Endothelial cell of umbilical vein (primary cell): ENCODE measurements around the gene IGSF1. TPM values are rescaled to one million over a fixed set of nuclear protein-coding genes. Genes with fewer than 3 reads are reported as not detected.

Experiments used
- BruUV-seq: library from RNA; stranded (reverse); fragments of 400-500 nt; replicated peaks from 2 replicates; lab custom pipeline; 2021; lab: Mats Ljungman, UMichigan
- CTCF ChIA-PET: fragments of 300-600, 350-600 bp; sonication (Branson Sonifier 250); formaldehyde crosslinking; loops from one replicate; lab custom pipeline; 2021; ENCODE audit warnings: antibody characterized with exemption, inconsistent platforms; lab: Charles Lee
- POLR2A ChIA-PET: fragments of 300-600, 350-600 bp; sonication (Branson Sonifier 250); formaldehyde crosslinking; loops from one replicate; lab custom pipeline; 2021; ENCODE audit warnings: antibody characterized with exemption, inconsistent platforms; lab: Charles Lee
- DNase-seq: peaks from one replicate; pipeline ENCODE4 v3.0.0-alpha.2; 2011; ENCODE audit warnings: low read depth, low spot score
- FAIRE-seq: peaks from 2 replicates; lab custom pipeline; 2011; peaks lifted over from hg19 to GRCh38; lab: Jason Lieb, UNC
- H2AFZ ChIP-seq: 2 replicates; pipeline ENCODE4 v1.6.0; 2012; ENCODE audit warnings: low read depth, low read length, control low read depth, inconsistent platforms
- H3K27ac ChIP-seq: 2 replicates; pipeline ENCODE4 v1.5.1; 2011; ENCODE audit warnings: low read depth, mild to moderate bottlenecking, control low read depth, low read length, moderate library complexity; ENCODE audit not compliant: insufficient read depth
- H3K27me3 ChIP-seq, 2 experiments: 2 replicates each; pipeline versions ENCODE4 v1.6.0 to v1.6.1; 2011; ENCODE audit warnings: low read length in 2 of 2, mixed read lengths in 1 of 2; ENCODE audit not compliant: control insufficient read depth in 2 of 2, insufficient read depth in 2 of 2
- H3K36me3 ChIP-seq, 2 experiments: 2 replicates in 1 of 2; 3 replicates in 1 of 2; pipeline ENCODE4 v1.5.1; 2011; ENCODE audit warnings: low read length in 2 of 2, mild to moderate bottlenecking in 1 of 2, moderate library complexity in 1 of 2; ENCODE audit not compliant: control insufficient read depth in 2 of 2, insufficient read depth in 2 of 2; ENCODE audit errors: extremely low read depth in 1 of 2
- H3K4me1 ChIP-seq: 3 replicates; pipeline ENCODE4 v1.5.1; 2011; ENCODE audit warnings: mild to moderate bottlenecking, low read length; ENCODE audit not compliant: control insufficient read depth, insufficient read depth; ENCODE audit errors: extremely low read depth
- H3K4me2 ChIP-seq: 2 replicates; pipeline ENCODE4 v1.6.1; 2011; ENCODE audit warnings: low read length, control low read depth, mixed read lengths; ENCODE audit not compliant: insufficient read depth
- H3K4me3 ChIP-seq, 3 experiments: fragments of 200-600 bp in 1 of 3; sonication (generic), shearing (Covaris generic) in 1 of 3; replicated peaks in 1 of 3; 2 replicates each; pipeline ENCODE4 v1.5.1; 2011 to 2016; ENCODE audit warnings: control low read depth in 3 of 3, low read length in 3 of 3, mild to moderate bottlenecking in 2 of 3, inconsistent platforms in 1 of 3, low read depth in 1 of 3, moderate library complexity in 1 of 3; ENCODE audit not compliant: insufficient read depth in 1 of 3
- H3K79me2 ChIP-seq: 2 replicates; pipeline ENCODE4 v1.6.0; 2012; ENCODE audit warnings: low read length, inconsistent platforms; ENCODE audit not compliant: control insufficient read depth, insufficient read depth
- H3K9ac ChIP-seq: replicated peaks from 2 replicates; pipeline ENCODE3; 2011; ENCODE audit warnings: low read length, control low read depth; ENCODE audit not compliant: insufficient read depth; ENCODE audit errors: extremely low read depth
- H3K9me1 ChIP-seq: replicated peaks from 3 replicates; pipeline ENCODE4 v1.6.0; 2011; ENCODE audit warnings: mild to moderate bottlenecking, low read length; ENCODE audit not compliant: control insufficient read depth, insufficient read depth; ENCODE audit errors: extremely low read depth
- H3K9me3 ChIP-seq: replicated peaks from 2 replicates; pipeline ENCODE4 v1.5.1; 2012; ENCODE audit warnings: low read length, inconsistent platforms; ENCODE audit not compliant: control insufficient read depth, insufficient read depth
- H4K20me1 ChIP-seq: replicated peaks from 2 replicates; pipeline ENCODE3; 2011; ENCODE audit warnings: mild to moderate bottlenecking, low read length; ENCODE audit not compliant: control insufficient read depth, insufficient read depth; ENCODE audit errors: extremely low read depth
- CTCF ChIP-seq, 2 donors: IDR thresholded peaks; 1 replicate in 1 of 2; 2 replicates in 1 of 2; pipeline ENCODE4 v1.5.1; 2011; ENCODE audit warnings: low read length in 2 of 2, mild to moderate bottlenecking in 2 of 2, moderate library complexity in 2 of 2, control low read depth in 1 of 2, inconsistent platforms in 1 of 2, low read depth in 1 of 2; ENCODE audit not compliant: insufficient read depth in 1 of 2; ENCODE audit errors: extremely low read depth in 1 of 2
- EZH2 ChIP-seq: IDR thresholded peaks from 2 replicates; pipeline ENCODE4 v1.6.1; 2012; ENCODE audit warnings: borderline replicate concordance, low read depth, mild to moderate bottlenecking, moderate library complexity, low read length, inconsistent platforms; ENCODE audit not compliant: severe bottlenecking
- FOS ChIP-seq: IDR thresholded peaks from 2 replicates; pipeline ENCODE4 v1.6.1; 2011; ENCODE audit warnings: mild to moderate bottlenecking, low read length, moderate library complexity, borderline replicate concordance; ENCODE audit not compliant: insufficient read depth
- JUN ChIP-seq: IDR thresholded peaks from 2 replicates; pipeline ENCODE4 v1.6.1; 2011; ENCODE audit warnings: borderline replicate concordance, low read depth; ENCODE audit not compliant: insufficient read length, insufficient read depth
- MAX ChIP-seq: IDR thresholded peaks from 2 replicates; pipeline ENCODE4 v1.6.1; 2011; ENCODE audit not compliant: insufficient read depth, insufficient read length
- MYC ChIP-seq: IDR thresholded peaks from one replicate; pipeline ENCODE4 v1.6.1; 2011; ENCODE audit warnings: mild to moderate bottlenecking, low read depth, low read length
- POLR2A ChIP-seq: IDR thresholded peaks from 2 replicates; pipeline ENCODE4 v1.6.1; 2012; ENCODE audit warnings: low read depth, mild to moderate bottlenecking, control low read depth, low read length
- POLR2AphosphoS5 ChIP-seq: IDR thresholded peaks from 2 replicates; pipeline ENCODE4 v1.6.1; 2012; ENCODE audit warnings: low read depth, mild to moderate bottlenecking, control low read depth, low read length, moderate library complexity; ENCODE audit not compliant: insufficient read depth
- dilution Hi-C: fragments of 300-500 bp; cut with MboI; formaldehyde crosslinking; loops from one replicate; pipeline ENCODE4 v1.15.0; 2019; ENCODE audit warnings: low sequenced_read_pairs; ENCODE audit not compliant: extremely low pct_ligation_motif_present
- intact Hi-C: fragments of 100-400 bp; cut with micrococcal nuclease; formaldehyde crosslinking; loops from one replicate; pipeline ENCODE4 v1.10.0; 2022
- polyA plus RNA-seq, 4 experiments: library from polyadenylated mRNA; depleted of rRNA in 3 of 4; stranded (reverse) in 3 of 4; unstranded in 1 of 4; fragments of >200 nt; gene quantifications; 2 replicates each; pipeline versions ENCODE4 v1.2.1 to v1.2.3, GENCODE V29; 2011 to 2012; ENCODE audit warnings: missing spikeins in 1 of 4
- total RNA-seq: library from RNA; stranded (reverse); gene quantifications from 2 replicates; pipeline ENCODE4 v1.2.3, GENCODE V29; 2021

Gene IGSF1
- total and polyA plus RNA-seq, 2 donors (not counting 3 experiments of a cell fraction or from before 2014, with no cell fraction given), result not detected

GRCh38 chrX:131279617-131280016, 9.5 kb downstream of the IGSF1 start:
- no peak for FAIRE-seq

More at GRCh38 chrX:131279617-131280016, 9.5 kb downstream of the IGSF1 start:
- Histone ChIP-seq H3K27ac (no peak overlapping the region), H3K27me3 (no peaks in the 10 kb centered on the region), H3K4me3 (no peak overlapping the region), H3K4me2 (no peak overlapping the region), H3K9ac (no peak overlapping the region), H3K9me1 (no peaks in the 10 kb centered on the region), H3K36me3 (no peaks in the 10 kb centered on the region), H3K4me1 (no peaks in the 10 kb centered on the region), H4K20me1 (no peaks in the 10 kb centered on the region), H3K9me3 (no peaks in the 10 kb centered on the region), H2AFZ (no peak overlapping the region), H3K79me2 (no peaks in the 10 kb centered on the region)
- BruUV-seq, result no TSS peak
- TF ChIP-seq POLR2AphosphoS5, result no peak
- TF ChIP-seq POLR2A, result no peak
- no peak for TF ChIP-seq JUN
- no peak for TF ChIP-seq EZH2
- no peak for TF ChIP-seq MAX
- TF ChIP-seq MYC, result no peak
- no peak for TF ChIP-seq CTCF (IDR thresholded peaks at IDR 0.05; ENCODE audit: extremely low read depth in 1 of 2, insufficient read depth in 1 of 2, low read depth in 1 of 2, low read length in 2 of 2)
- TF ChIP-seq FOS, result no peak
- POLR2A ChIA-PET, result no interaction called here
- dilution Hi-C loops (no loop called here), intact Hi-C loops (no loop called here)
- CTCF ChIA-PET, result no interaction called here
- DNase-seq, result no peak
